HL-60 (cell line): Measurements from ENCODE around the gene PIEZO1.

Source experiments
- GABPA ChIP-seq: IDR thresholded peaks from 2 replicates; pipeline ENCODE4 v1.6.1; 2012; ENCODE audit warnings: low read depth
- TF ChIP-seq, protein P1 (sequence below): IDR thresholded peaks from one replicate; pipeline ENCODE4 v1.5.1; 2011; ENCODE audit warnings: low read length, control low read depth, inconsistent platforms; ENCODE audit not compliant: insufficient read depth

DNA sequence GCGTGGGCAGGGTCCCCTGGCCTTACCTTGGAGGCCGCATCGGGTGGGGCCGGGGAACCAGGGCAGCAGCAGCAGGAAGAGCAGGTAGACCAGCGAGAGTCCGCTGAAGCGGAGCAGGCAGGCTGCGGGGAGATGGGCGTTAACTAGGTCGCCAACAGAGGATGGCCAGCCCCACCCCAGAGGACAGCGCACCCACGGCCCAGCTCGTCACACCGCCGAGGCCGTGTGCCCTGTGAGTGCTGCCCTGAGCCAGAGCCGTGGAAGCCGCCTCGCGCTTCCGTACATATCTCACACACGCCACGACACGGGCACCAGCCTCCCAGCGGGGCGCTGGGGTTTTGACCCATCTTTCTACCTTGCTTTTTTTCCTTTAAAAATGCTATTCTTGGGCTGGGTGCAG is 35.7 kb downstream of the PIEZO1 start:
- TF ChIP-seq, protein P1, sequence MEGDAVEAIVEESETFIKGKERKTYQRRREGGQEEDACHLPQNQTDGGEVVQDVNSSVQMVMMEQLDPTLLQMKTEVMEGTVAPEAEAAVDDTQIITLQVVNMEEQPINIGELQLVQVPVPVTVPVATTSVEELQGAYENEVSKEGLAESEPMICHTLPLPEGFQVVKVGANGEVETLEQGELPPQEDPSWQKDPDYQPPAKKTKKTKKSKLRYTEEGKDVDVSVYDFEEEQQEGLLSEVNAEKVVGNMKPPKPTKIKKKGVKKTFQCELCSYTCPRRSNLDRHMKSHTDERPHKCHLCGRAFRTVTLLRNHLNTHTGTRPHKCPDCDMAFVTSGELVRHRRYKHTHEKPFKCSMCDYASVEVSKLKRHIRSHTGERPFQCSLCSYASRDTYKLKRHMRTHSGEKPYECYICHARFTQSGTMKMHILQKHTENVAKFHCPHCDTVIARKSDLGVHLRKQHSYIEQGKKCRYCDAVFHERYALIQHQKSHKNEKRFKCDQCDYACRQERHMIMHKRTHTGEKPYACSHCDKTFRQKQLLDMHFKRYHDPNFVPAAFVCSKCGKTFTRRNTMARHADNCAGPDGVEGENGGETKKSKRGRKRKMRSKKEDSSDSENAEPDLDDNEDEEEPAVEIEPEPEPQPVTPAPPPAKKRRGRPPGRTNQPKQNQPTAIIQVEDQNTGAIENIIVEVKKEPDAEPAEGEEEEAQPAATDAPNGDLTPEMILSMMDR: no peak
- TF ChIP-seq GABPA: no peak
